ENCODE measurements around the gene PDXK. TPM values are rescaled to one million over a fixed set of nuclear protein-coding genes. Genes with fewer than 3 reads are reported as not detected.

PDXK gene
- total and polyA plus RNA-seq, 2 of the 13 experiments (the other 11 are each of a cell fraction or from before 2014, with no cell fraction given) = 114 to 184 TPM

DNA sequence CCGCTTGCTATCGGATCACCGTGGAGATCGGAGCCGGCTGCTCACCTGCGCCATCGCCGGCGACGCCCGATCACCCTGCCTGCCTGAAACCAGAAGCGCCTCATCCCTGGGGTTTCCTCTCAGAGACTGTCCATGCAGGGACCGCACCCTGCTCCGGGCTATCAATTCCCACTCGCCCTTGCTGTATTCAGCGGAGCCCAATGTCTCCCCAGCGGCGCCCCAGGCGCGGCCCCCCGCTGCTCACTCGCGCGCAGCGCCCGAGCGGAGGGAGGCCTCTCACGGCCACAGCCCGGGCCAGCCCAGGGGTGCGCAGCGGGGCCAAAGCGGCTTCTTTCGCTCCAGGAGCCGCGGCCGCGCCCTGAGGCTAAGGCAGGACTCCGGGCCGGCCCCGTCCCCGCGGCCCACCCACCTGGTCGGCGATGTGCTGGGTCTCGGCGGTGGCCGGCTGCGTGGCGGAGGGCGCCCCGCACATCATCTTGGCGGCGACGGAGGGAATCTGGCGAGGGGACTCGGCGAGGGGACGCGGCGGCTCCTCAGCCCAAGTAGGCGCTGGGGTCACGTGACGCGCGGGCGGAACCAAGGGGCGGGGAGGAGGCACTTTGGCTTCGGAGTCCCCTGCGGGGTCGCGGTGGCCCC is 57.0 kb downstream of the PDXK start, which contains the start of gene CSTB (continued):
- TF ChIP-seq, protein P1, sequence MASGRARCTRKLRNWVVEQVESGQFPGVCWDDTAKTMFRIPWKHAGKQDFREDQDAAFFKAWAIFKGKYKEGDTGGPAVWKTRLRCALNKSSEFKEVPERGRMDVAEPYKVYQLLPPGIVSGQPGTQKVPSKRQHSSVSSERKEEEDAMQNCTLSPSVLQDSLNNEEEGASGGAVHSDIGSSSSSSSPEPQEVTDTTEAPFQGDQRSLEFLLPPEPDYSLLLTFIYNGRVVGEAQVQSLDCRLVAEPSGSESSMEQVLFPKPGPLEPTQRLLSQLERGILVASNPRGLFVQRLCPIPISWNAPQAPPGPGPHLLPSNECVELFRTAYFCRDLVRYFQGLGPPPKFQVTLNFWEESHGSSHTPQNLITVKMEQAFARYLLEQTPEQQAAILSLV (CRISPR knock-in tag; IDR thresholded peaks at IDR 0.05; ENCODE audit: borderline replicate concordance) = peak; percentile 37; the same call in 1 of the 2 replicates
- TF ChIP-seq TEAD2 (CRISPR knock-in tag; IDR thresholded peaks at IDR 0.05) = no peak
- peak; percentile 66; the same call in 1 of the 2 replicates for TF ChIP-seq CCDC6 (CRISPR knock-in tag; IDR thresholded peaks at IDR 0.05)
- no peak; the same call in 1 of the 2 replicates for TF ChIP-seq ZFP36L1 (CRISPR knock-in tag; IDR thresholded peaks at IDR 0.05)
- TF ChIP-seq BRD4 (CRISPR knock-in tag; IDR thresholded peaks at IDR 0.05) = peak; percentile 80
- TF ChIP-seq ZFP37 (CRISPR knock-in tag; IDR thresholded peaks at IDR 0.05; ENCODE audit: borderline replicate concordance) = no peak
- peak; percentile 53; the same call in 1 of the 2 replicates for TF ChIP-seq ZBTB7B (CRISPR knock-in tag; IDR thresholded peaks at IDR 0.05)
- no peak for TF ChIP-seq ZNF101 (CRISPR knock-in tag; IDR thresholded peaks at IDR 0.05; ENCODE audit: borderline replicate concordance, low read depth)
- TF ChIP-seq ZNF430 (CRISPR knock-in tag; IDR thresholded peaks at IDR 0.05) = peak; percentile 25; the same call in 1 of the 2 replicates
- no peak for TF ChIP-seq ZNF552 (CRISPR knock-in tag; IDR thresholded peaks at IDR 0.05; ENCODE audit: borderline replicate concordance)
- TF ChIP-seq, protein P2, sequence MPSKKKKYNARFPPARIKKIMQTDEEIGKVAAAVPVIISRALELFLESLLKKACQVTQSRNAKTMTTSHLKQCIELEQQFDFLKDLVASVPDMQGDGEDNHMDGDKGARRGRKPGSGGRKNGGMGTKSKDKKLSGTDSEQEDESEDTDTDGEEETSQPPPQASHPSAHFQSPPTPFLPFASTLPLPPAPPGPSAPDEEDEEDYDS (CRISPR knock-in tag; IDR thresholded peaks at IDR 0.05) = peak; percentile 80
- TF ChIP-seq MED1 (CRISPR knock-in tag; IDR thresholded peaks at IDR 0.05) = peak; percentile 54
- TF ChIP-seq ZFP90 (CRISPR knock-in tag; IDR thresholded peaks at IDR 0.05; ENCODE audit: borderline replicate concordance) = peak; percentile 18; the same call in 1 of the 2 replicates
- TF ChIP-seq DMAP1 (CRISPR knock-in tag; IDR thresholded peaks at IDR 0.05) = peak; percentile 73; the same call in 1 of the 2 replicates
- TF ChIP-seq, protein P3, sequence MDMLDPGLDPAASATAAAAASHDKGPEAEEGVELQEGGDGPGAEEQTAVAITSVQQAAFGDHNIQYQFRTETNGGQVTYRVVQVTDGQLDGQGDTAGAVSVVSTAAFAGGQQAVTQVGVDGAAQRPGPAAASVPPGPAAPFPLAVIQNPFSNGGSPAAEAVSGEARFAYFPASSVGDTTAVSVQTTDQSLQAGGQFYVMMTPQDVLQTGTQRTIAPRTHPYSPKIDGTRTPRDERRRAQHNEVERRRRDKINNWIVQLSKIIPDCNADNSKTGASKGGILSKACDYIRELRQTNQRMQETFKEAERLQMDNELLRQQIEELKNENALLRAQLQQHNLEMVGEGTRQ (IDR thresholded peaks at IDR 0.05; ENCODE audit: low read depth, low read length) = peak; percentile 81
- TF ChIP-seq, protein P3 (CRISPR knock-in tag; IDR thresholded peaks at IDR 0.05; ENCODE audit: borderline replicate concordance) = peak; percentile 75; the same call in 1 of the 2 replicates
- TF ChIP-seq, protein P4, sequence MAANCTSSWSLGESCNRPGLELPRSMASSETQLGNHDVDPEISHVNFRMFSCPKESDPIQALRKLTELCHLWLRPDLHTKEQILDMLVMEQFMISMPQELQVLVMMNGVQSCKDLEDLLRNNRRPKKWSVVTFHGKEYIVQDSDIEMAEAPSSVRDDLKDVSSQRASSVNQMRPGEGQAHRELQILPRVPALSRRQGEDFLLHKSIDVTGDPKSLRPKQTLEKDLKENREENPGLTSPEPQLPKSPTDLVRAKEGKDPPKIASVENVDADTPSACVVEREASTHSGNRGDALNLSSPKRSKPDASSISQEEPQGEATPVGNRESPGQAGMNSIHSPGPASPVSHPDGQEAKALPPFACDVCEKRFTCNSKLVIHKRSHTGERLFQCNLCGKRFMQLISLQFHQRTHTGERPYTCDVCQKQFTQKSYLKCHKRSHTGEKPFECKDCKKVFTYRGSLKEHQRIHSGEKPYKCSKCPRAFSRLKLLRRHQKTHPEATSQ (CRISPR knock-in tag; IDR thresholded peaks at IDR 0.05; ENCODE audit: borderline replicate concordance) = no peak
- TF ChIP-seq, protein P5, sequence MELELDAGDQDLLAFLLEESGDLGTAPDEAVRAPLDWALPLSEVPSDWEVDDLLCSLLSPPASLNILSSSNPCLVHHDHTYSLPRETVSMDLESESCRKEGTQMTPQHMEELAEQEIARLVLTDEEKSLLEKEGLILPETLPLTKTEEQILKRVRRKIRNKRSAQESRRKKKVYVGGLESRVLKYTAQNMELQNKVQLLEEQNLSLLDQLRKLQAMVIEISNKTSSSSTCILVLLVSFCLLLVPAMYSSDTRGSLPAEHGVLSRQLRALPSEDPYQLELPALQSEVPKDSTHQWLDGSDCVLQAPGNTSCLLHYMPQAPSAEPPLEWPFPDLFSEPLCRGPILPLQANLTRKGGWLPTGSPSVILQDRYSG (CRISPR knock-in tag; IDR thresholded peaks at IDR 0.05) = 0 out of 2 replicates have a peak, but pooled peaks have one; percentile 46
- peak; percentile 63; the same call in 1 of the 2 replicates for TF ChIP-seq ZNF235 (CRISPR knock-in tag; IDR thresholded peaks at IDR 0.05; ENCODE audit: borderline replicate concordance)
- TF ChIP-seq ZNF891 (CRISPR knock-in tag; IDR thresholded peaks at IDR 0.05) = peak; percentile 55; the same call in 1 of the 2 replicates
- 0 out of 2 replicates have a peak, but pooled peaks have one; percentile 69 for TF ChIP-seq ZBTB3 (CRISPR knock-in tag; IDR thresholded peaks at IDR 0.05; ENCODE audit: borderline replicate concordance, low read depth)
- TF ChIP-seq ZNF224 (CRISPR knock-in tag; IDR thresholded peaks at IDR 0.05) = no peak
- TF ChIP-seq RBM22 (optimal IDR thresholded peaks at IDR 0.05; ENCODE audit: low read length) = no peak
- TF ChIP-seq ZNF75D (CRISPR knock-in tag; IDR thresholded peaks at IDR 0.05; ENCODE audit: borderline replicate concordance) = no peak

Measured in HepG2 (cell line).